Ammon's horn (tissue), 1 donor: ENCODE data around the gene GABRG3.

Experiments
- DNase-seq: peaks from one replicate; pipeline ENCODE4 v3.0.0-alpha.2; 2016; ENCODE audit warnings: low spot score

GABRG3 gene

DNA sequence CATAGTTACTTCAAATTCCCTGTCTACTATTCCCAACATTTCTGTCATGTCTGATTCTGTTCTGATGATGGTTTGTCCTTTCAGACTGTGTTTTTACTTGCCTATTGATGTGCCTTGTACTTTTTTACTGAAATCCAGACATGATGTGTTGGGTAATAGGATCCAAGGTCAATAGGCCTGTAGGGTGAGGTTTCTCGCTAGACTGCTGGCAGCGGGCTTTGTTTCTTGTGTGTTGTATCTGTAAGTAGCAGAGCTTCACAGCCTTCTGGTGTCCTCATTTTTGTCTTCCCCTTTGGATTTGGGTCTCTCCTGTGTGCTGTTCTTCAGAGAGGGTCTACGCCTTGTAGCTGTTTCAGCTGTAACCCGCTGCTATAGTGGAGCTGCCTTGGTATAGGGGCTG lies 140.3 kb downstream of the GABRG3 start:
- no peak for DNase-seq

DNA sequence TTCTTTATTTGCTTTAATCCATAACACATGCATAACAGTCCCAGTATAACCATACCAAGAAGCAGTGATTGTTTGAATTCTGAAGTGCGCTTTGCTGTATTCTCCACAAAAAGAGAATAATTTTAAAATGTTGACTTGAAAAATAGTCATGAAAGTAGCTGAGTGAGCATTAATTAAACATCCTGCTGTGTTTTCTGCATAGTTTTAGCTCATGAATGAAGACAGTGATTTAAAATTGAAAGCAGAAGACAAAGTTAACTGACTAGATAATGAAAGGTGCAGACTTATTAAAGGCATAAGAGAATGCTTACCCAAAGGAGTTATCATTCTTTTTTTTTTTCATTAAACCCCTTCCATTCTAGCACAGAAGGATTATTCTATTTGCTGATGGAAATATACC lies 143.5 kb downstream of the GABRG3 start:
- no peak for DNase-seq

DNA sequence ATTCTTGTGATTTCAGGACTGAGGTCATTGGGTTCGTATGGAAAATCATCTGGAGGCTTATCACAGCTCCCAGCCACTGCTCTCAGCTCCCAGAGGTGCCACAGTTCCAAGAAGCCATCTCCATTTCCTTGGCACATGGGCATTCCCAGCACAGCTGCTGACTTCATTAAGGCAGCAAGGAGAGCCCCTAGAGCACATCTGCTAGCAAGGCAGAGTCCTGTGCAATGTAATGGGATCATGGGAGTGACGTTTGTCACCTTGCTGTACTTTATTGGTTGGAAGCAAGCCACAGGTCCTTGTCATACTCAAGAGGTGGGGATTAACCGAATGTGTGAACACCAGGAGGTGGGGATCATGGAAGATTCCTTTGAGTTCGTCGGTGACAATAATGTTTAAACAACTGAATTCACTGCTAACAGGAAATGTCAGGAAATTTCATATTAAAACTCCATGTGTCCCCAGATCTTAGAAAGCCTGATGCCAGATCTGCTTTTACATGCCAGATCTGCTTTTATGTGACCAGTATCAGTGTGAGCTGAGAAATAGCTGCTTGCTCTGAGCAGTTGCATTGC lies 148.8 kb downstream of the GABRG3 start:
- DNase-seq, result no peak

DNA sequence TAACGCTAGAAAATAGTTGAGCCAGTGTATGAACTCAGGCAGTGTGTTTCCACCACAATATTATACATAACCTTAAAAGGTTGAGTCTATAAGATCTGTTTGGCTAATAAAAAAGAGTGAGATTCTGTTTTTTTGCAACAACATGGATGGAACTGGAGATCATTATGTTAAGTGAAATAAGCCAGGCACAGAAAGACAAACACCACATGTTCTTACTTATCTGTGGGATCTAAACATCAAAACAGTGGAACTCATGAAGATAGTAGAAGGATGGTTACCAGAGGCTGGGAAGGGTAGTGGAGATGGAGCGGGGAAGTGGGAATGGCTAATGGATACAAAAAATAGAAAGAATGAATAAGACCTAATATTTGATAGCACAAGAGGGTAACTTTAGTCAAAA lies 150.7 kb downstream of the GABRG3 start:
- no peak for DNase-seq

DNA sequence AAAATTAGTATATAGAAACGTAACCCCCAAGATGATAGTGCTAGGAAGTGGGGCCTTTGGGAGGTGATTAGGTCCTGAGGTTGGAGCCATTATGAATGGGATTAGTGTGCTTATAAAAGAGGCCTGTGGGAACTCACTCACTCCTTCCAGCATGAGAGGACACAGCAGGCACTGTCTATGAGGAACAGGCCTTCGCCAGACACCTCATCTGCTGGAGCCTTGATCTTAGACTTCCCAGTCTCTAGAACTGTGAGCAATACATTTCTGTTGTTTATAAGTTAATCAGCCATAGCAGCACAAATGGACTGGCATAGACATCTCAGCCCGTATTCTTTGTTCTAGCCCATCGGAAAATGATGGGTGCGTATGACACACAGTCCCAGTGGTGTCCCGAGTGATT lies 152.3 kb downstream of the GABRG3 start:
- no peak for DNase-seq

DNA sequence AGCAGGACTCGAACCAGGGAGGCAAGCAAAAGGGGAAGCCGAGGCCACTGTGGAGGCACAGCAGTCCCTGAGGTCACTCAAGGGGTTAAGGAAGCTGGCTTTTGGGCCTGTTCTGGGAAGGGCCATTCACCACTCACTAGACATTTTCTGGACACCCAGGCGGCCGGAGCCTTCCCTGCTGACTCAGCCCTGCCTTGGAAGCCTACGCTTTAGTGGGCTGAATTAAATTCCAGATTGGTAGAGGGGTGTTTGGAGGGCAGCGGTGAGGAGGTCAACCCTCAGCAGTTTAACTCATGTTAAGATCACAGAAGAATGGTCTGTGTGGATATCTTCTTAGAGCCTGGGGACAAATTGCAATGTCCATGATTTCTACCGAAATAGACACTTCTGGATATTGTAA lies 152.8 kb downstream of the GABRG3 start:
- DNase-seq, result no peak

DNA sequence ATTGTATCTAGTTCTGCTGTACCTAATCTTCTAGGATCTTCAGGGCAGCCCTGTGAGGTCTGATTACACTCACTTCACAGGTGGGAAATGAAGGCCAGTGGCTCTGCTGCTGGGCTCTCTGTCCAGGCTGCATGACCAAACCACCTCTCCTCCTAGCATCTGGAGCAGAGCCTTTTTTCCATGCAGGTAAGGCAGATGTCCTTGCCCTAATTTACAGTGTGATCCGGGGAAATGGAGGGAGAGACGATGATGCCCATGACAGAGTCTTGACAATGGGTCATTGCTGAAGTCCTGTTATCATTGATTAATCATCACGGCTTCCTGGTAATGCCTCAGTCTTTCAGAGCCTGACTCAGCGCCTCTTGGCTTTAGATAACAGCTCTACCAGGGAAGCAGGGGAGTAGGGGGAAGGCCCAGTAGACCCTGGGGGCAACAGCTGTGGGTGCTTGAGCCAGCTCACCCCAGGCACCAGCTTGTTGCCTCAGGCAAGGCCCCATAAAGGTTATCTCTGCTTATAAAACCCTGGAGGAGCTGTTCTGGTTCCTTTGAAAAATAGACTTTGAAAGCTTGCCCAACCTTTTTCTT lies 153.4 kb downstream of the GABRG3 start:
- DNase-seq, result no peak

DNA sequence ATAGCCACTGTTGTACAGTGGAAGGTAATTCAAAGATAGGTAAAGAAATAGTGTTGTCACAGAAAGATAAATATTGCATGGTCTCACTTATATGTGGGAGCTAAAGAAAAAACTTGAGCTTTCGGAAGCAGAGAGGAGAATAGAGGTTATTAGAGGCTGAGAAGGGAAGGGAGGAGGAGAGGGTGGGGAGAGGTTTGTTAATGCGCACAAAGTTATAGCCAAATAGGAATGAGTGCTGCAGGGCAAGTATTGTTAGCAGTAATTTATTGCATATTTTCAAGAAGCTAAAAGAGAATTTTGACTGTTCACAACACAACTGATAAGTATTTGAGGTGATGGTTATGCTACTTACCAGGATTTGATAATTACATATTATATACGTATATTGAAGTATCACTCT lies 154.2 kb downstream of the GABRG3 start:
- DNase-seq, result no peak

DNA sequence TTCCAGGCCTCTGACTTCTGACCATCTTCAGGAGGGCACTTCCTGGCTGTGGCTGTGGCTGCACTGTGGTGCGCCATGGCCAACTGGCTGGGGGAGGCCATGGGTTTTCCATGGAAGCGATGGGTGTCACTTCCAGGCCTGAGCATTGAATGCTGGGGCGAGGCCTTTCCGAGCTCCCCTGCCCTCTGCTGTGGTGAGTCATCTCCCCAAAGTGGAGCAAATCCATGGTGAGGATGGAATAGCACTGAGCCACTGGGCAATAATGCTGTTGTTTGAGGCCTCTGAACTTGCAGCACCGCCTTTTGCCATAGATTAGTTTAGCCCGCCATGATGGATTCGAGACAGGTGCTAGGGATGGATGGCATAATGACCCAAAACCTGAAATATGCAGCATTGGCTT lies 155.5 kb downstream of the GABRG3 start:
- no peak for DNase-seq

DNA sequence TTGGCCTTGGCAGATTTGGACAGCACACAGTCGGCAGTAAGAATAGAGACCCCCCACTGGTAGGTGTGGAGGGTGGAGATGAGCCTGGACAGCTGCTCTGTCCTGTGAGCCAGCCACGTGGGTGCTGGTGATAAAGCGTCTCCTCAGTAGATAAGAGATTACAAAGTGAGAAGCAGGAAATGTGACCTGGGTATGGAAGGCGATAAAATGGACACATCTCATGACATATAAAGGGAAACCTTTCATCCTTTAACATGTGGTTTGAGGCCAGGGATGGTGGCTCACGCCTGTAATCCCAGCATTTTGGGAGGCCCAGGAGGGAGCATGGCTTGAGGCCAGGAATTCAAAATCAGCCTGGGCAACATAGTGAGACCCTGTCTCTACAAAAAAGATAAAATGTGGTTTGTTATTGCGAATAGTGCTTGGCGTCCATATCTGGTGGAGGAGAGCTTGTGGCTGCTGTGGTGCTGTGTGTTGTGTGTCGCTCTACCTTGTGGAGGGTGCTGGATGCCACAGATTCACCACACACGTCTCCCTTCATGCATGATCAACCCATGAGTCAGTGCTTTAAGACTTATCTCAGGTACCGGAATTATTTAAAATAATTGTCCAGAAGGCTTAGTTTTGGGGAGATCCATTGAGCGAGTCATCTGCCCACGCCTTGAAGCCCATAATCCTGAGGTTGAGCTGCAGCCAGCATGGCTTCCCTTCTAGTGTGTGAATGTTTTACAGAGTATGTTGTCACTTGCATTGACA lies 157.0 kb downstream of the GABRG3 start:
- DNase-seq, result no peak

DNA sequence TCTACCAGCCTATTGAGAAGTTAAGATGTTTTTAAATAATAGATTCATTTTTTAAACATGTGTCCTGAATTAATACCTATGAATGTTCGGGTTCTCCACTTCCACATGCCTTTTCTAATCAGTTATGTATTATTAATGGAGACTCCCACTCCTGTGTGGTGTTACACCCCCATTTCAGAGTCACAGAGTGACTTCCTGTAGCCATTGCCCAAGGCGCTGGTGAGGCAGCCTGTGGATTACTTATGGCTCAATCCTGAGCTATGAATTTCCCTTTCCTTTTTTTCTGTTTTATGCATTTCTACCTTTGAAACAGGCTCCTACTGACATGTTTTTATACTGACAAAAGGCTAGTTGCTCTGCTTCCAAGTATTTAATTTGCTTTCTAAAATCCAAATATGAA lies 162.3 kb downstream of the GABRG3 start:
- DNase-seq, result no peak

DNA sequence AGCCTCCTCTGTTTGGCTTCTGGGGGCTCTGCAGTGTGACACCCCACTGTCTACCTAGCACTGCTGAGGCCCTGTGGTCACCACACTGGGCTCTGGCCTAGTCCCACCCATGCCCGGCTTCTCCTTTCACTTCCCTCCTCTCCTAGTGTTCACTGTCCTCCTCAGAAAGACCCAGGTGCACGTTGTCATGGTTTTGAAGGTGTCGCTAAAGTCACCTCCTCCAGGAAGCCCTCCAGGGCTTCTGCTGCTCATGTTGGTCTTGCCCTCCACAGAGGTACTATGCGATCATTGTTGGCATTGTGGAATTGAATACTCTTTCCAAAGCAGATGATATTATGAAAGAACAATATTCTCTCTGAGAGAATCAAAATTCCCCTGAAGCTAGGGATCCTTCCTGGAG lies 163.5 kb downstream of the GABRG3 start:
- no peak for DNase-seq

DNA sequence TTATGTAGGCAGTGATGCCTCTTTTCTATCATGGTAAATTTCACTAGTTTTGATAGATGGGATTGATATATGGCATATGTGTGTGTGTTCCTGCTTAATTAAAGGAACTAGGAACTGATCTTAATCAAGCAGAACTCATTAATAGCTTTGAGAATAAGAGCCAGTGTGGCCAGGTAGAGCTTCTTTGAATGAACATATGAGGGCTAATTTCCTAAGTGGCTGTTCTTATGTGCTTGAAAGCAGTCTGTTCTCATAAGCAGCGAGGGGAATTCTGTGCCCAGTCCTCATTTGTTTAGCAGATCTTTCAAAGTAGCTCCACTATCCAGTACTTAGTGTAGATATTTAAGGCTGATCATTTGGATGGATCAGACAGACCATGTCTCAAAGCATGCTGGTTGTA lies 164.2 kb downstream of the GABRG3 start:
- no peak for DNase-seq

DNA sequence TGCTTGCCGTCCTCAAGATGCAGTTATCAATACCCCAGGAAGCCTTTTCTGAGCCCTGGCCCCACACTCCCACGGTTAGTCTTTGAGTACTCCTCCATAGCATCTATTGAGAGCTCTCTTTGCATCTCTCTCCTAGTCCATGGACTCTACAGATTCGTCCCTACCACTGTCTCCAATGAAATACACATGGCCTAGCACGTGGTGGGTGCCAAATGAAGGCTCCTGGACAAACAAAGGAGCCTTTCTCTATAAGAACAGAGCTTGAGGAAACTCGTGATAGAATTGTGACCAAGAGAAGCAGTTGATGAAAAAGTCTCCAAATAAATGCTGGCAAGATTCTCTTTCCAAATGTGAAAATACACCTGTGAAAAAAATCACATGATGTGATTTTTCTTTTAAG lies 166.1 kb downstream of the GABRG3 start:
- no peak for DNase-seq

DNA sequence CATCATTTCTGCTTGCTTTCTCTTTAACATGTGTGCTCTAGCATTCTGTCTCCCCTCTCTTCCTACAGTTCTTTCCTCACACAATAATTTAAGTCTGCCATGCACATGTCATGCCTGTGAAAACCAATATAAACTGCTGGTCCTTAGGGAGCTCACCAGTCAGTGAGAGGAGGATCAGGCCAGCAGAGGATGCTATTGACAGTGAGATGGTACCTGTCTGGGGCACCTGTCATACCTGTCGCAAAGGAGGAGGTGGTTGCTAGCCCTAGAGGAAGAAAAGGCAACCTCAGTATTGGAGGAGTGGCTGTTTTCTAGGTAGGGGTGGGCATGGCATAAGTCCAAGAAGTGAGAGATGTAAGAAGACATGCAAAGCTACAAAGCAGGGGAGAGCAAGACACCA lies 194.6 kb downstream of the GABRG3 start:
- DNase-seq, result no peak

DNA sequence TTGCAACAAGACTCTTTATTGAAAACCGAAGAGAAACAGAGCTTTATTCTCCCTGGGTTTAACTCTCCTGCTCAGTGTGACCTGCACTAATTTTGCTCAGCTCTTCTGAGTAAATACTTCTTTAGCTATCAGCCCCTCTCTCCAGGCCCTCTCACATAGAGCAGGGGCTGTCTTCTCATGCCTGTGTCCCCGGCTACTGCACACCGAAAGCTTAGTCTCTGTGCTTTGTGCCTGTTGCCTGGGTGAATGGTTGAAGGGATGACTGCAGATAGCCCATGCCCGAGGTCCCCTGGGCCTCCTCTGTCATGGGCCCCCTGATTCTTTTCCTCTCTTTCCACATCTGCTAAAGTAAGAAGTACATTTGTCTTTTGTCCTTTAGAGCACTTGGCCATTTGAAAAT lies 195.9 kb downstream of the GABRG3 start:
- no peak for DNase-seq

DNA sequence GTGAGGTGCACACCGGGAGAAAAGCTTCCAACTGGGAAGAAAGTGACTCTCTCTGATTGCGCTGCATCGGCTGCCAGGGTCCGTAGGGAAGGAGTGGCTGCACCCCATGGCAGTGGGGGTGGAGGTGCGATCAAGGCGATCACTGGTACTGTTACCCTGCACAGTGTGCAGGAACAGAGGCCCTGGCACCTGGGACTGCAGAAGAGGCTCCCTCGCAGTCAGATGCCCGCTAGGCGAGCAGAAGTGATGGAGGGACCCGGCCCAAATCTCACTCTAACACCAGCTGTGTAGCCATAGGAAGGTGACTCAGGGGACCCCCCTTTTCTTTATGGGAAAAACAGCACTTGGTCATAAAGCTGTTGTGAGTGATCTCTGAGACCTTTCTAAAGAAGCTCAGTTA lies 196.8 kb downstream of the GABRG3 start:
- DNase-seq, result no peak

DNA sequence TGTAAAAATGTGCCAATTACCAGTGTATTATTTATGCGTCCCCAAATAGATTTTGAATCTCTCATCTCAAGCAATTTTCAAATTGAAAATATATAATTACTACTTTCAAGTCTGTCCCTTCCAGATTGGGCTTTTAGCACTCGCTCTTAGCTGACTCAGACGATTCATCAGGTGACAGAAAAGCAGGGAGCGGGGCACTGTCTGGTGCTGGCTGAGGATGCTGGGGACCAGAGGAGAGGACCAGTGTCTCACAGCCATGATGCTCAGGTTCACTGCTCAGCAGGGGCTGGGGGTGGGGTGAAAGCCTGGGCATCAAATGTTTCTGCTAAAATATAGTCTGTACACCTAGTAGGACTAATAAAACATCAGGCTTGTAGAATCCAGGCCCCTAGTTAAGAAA lies 199.9 kb downstream of the GABRG3 start:
- DNase-seq, result no peak

DNA sequence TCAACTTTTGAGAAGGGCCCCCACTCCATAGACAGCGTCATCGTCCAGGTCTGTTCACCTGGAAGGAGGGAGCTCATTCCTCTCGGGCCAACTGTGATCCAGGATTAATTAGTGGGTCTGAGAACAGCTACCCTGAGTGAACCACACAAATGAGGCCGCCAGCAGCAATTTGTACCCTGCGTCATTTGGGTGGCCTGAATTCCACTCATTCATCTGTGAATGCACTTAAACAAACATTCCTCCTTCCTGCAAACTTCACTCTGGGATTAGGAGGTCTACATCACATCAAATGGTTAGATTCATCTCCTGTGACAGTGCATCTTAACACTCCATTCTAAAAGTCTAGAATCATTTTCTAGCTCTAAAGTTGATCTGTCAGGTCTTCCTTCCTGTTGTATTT lies 201.8 kb downstream of the GABRG3 start:
- DNase-seq, result no peak

DNA sequence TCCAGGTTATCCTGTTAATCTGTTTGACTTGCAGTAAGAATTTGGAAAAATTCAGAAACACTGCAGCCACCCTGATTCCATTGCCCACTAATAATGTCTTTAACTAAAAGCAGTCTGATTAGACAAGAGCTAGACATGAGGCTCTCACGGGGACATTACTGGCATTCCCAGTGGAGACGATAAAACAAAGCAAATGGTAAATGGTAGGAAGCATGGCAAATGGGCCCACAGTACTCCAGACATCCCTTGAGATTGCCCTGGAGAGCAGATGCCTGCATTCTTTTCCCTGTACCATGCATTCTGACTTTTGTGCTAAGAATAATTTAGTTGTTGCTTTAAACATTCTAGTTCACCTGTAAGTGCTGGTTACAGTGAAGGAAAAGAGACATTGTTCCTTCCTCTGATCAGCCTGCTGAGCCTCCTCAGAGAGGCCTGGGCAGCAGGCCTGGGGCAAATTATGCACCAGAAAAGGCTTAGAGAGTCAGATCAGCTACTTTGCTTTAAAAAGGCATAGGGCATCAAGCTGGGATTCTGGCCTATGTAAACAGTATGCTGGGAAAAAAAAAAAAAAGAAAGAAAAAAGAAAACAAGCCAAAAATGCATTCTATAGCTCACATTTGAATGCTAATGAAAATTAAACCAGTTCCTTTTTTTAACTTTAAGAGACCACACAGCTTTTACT lies 204.6 kb downstream of the GABRG3 start:
- DNase-seq, result no peak

DNA sequence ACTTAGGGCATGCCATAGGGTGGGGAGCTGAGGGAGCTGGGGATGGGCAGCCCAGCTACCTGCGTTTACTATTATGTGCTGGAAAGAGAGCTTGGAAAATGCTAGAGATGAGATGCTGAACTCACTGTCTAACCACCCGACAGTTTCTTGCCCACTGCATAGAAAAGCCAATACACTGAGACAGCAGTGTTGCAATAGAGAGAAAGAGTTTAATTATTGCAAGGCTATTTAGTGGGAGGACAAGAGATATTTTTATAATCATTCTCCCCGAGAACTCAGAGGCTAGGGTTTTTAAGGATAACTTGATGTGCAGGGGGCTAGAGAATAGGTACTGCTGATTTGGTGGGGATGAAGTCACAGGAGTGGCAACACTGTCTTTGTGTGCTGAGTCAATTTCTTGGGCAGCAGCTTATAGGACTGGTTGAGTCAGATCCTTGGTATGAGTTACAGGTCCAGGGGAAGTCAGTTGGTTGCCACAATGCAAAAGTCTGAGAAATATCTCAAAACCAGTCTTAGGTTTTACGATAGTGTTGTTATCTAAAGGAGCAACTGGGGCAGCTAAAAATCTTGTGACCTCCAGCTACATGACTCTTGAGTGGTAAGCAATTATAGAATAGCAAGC lies 205.9 kb downstream of the GABRG3 start:
- DNase-seq, result no peak

DNA sequence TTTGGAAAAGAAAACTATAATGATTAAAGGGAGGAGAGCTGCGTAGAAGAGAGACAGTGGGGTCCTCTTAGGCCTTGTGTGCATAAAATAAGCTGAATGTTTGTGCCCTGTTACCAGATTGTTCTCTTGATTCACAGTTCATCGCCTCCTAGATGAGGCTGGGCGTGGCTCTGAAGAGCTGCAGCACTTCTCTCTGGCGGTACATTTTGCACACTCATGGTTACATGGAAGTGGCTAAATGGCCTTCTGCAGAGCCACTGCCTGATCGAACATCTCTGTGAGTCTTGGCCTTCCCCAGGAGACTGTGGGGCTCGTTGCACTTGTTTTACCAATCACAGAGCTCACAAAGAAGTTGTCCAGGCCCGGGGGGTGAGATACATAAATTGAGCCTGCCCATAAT lies 208.8 kb downstream of the GABRG3 start:
- DNase-seq, result no peak

DNA sequence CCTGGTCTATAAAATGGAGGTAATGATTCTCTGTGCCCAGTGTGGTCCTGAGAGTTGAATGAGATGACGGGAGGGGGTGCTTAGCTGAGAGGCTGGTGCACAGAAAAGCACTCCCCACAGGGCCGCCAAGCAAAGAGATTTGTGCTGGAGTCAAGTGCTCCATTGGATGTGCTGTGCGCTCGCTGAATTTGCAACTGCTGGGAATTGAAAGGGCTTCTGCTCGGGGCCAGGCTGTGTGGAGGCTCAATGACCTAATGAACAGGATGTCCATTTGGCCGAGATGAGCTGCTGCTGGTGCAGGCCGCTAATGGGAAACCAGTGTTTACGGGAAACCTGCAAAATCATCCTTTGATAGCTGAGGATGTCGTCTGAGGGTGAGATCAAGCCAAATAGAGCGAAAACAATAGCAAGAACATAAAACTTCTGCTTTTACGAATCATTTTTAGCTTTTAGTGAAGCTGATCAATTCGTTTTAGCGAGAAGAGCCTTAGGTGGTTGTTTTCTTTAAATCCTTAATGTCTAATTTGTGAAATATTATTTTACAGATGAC lies 211.7 kb downstream of the GABRG3 start:
- no peak for DNase-seq
